Measurements from ENCODE around the gene ZBTB47.

The ZBTB47 gene

DNA sequence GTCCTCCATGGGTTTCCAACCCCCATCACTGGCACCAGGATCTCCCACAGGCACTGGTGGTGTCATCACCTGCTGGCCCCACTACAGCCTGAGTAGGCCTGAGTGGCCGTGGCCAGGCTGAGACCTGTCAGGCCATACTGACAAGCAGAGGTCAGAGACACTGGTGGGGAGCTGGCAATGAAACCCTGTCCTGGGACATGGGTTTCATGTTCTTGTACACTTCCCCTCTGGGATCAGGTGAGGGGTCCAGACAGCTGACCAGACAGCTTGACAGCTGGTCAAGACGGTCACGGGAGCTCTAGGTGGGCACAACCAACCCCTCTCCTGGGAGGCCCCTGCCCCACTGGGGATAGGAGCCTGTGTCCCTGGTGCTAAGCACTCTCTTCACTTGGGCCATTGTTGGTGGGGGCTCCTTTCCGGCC is 13.1 kb downstream of the ZBTB47 start:
- H3K36me3 ChIP-seq (ENCODE audit: control insufficient read depth in 1 of 2, insufficient read depth in 2 of 2, low read length in 2 of 2), result no peaks in the 10 kb centered on the region
- no peaks in the 10 kb centered on the region for H3K9me3 ChIP-seq (ENCODE audit: control insufficient read depth in 1 of 2, low read length in 2 of 2)
- peaks cover 7 to 24% of the 10 kb centered on the region in 2 donors for H3K4me1 ChIP-seq (ENCODE audit: control insufficient read depth in 1 of 2, insufficient read depth in 2 of 2, low read length in 2 of 2)
- H3K27me3 ChIP-seq (ENCODE audit: low read depth, low read length), result no peaks in the 10 kb centered on the region
- H3K4me3 ChIP-seq (ENCODE audit: low read depth in 1 of 2, low read length in 2 of 2), result no peak overlapping the region
- H3K27ac ChIP-seq (ENCODE audit: low read length), result no peak overlapping the region

DNA sequence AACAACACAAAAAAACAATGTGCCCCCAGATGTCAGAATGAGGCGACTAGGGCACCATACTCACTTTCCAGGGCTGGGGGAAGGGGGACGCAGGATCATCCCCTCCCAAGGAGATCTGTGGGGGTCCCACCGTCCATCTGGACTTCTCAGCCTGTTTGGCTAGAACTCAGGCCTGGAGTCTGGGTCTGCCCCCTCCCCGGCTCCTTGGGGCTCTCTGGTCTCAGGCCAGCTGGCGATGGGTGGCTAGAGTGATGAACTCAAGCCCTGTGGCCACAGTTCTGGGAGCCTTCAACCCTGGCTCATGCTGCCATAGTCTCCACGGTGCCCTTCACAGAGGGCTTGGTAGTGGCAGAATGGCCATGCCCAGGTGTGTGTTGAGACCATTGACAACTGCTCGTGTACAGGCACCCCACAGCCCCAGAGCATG is 13.6 kb downstream of the ZBTB47 start:
- Histone ChIP-seq H3K27me3 (ENCODE audit: low read depth, low read length) (no peaks in the 10 kb centered on the region), H3K27ac (ENCODE audit: low read length) (no peak overlapping the region), H3K4me3 (ENCODE audit: low read depth in 1 of 2, low read length in 2 of 2) (no peak overlapping the region), H3K36me3 (ENCODE audit: control insufficient read depth in 1 of 2, insufficient read depth in 2 of 2, low read length in 2 of 2) (no peaks in the 10 kb centered on the region), H3K4me1 (ENCODE audit: control insufficient read depth in 1 of 2, insufficient read depth in 2 of 2, low read length in 2 of 2) (peaks cover 7 to 24% of the 10 kb centered on the region in 2 donors), H3K9me3 (ENCODE audit: control insufficient read depth in 1 of 2, low read length in 2 of 2) (no peaks in the 10 kb centered on the region)

DNA sequence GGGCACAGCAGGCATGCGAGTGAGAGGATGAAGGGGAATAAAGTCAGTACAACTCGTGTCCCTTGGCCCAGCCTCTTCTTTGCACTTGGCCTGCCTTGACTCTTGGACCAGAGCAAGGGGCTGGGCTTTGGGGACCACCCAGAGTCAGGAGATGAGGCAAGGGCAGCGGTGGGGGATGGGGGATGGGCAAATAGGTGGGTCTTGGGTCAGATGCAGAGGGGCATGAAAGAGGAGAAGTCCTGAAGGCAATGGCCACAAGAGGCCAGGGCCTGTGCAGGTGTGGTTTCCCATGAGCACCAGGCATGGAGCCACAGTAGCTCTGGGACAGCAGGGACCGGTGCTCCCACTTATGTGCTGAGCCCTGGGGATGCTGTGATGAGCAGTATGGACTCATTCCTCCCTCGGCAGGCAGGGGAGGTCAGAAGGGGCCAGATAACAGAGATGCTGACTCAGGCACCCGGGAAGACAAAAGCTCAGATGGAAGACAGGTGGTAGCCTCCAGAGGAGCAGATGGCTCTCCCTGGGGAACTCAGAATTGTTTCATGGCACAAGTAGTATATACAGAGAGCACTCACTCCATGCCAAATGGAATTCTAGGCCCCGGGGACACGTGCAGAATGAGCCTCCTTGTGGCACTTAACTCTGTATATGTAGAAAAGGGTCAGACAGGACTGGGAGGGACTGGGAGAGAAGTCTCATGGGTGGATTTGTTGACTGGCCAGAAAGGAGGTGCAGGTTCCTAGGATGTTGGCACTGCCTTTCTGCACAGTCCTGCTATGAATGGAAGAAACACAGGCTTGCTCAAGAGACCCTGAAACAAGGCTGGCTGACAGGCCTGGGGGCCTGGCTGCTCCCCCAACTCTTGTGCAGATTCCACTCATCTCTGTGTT is 14.3 kb downstream of the ZBTB47 start:
- Histone ChIP-seq H3K36me3 (ENCODE audit: control insufficient read depth in 1 of 2, insufficient read depth in 2 of 2, low read length in 2 of 2) (no peaks in the 10 kb centered on the region), H3K27me3 (ENCODE audit: low read depth, low read length) (no peaks in the 10 kb centered on the region), H3K4me3 (ENCODE audit: low read depth in 1 of 2, low read length in 2 of 2) (no peak overlapping the region), H3K27ac (ENCODE audit: low read length) (no peak overlapping the region), H3K9me3 (ENCODE audit: control insufficient read depth in 1 of 2, low read length in 2 of 2) (no peaks in the 10 kb centered on the region), H3K4me1 (ENCODE audit: control insufficient read depth in 1 of 2, insufficient read depth in 2 of 2, low read length in 2 of 2) (peaks cover 7 to 24% of the 10 kb centered on the region in 2 donors)

DNA sequence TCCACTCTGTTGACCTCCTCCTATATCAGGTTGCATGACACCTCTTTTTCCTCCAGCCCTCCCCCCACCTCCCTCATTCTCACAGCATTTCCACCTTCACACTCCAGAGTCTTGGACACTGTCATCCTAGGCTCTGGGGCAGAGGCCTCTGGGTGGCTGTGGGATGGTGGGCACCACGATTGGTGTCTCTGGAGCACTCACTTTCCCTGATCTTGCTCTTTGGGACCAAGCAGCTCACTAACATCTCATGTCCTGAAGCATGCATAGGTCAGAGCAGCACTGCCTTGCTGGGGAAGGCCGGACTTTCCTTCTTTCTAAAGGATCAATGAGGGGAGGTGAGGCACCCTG is 14.9 kb downstream of the ZBTB47 start:
- no peaks in the 10 kb centered on the region for H3K9me3 ChIP-seq (ENCODE audit: control insufficient read depth in 1 of 2, low read length in 2 of 2)
- no peaks in the 10 kb centered on the region for H3K27me3 ChIP-seq (ENCODE audit: low read depth, low read length)
- H3K4me1 ChIP-seq (ENCODE audit: control insufficient read depth in 1 of 2, insufficient read depth in 2 of 2, low read length in 2 of 2), result peaks cover 7 to 24% of the 10 kb centered on the region in 2 donors
- no peak overlapping the region for H3K27ac ChIP-seq (ENCODE audit: low read length)
- H3K36me3 ChIP-seq (ENCODE audit: control insufficient read depth in 1 of 2, insufficient read depth in 2 of 2, low read length in 2 of 2), result no peaks in the 10 kb centered on the region
- H3K4me3 ChIP-seq (ENCODE audit: low read depth in 1 of 2, low read length in 2 of 2), result no peak overlapping the region

DNA sequence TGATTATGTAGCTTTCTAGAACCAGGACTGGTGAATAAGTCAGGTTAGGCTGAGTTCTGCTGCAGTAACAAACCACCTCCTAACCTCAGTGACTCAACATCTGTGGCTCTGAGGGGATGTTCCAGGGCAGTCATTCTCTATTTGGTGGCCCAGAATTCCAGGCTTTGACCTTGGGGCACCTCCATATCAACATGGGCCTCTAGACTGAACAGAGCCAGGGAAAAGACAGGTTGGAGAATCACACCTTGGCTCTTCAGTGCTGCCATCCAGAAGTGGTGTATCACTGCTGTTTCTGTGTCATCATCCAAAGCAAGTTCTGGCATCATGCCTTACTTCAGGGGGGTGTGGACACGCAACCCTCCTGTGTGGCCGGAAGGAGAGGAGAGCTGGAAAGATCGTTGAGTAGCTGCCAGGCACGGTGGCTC is 15.3 kb downstream of the ZBTB47 start:
- Histone ChIP-seq H3K4me1 (ENCODE audit: control insufficient read depth in 1 of 2, insufficient read depth in 2 of 2, low read length in 2 of 2) (peaks cover 7 to 24% of the 10 kb centered on the region in 2 donors), H3K27me3 (ENCODE audit: low read depth, low read length) (no peaks in the 10 kb centered on the region), H3K36me3 (ENCODE audit: control insufficient read depth in 1 of 2, insufficient read depth in 2 of 2, low read length in 2 of 2) (no peaks in the 10 kb centered on the region), H3K4me3 (ENCODE audit: low read depth in 1 of 2, low read length in 2 of 2) (no peak overlapping the region), H3K9me3 (ENCODE audit: control insufficient read depth in 1 of 2, low read length in 2 of 2) (no peaks in the 10 kb centered on the region), H3K27ac (ENCODE audit: low read length) (no peak overlapping the region)

DNA sequence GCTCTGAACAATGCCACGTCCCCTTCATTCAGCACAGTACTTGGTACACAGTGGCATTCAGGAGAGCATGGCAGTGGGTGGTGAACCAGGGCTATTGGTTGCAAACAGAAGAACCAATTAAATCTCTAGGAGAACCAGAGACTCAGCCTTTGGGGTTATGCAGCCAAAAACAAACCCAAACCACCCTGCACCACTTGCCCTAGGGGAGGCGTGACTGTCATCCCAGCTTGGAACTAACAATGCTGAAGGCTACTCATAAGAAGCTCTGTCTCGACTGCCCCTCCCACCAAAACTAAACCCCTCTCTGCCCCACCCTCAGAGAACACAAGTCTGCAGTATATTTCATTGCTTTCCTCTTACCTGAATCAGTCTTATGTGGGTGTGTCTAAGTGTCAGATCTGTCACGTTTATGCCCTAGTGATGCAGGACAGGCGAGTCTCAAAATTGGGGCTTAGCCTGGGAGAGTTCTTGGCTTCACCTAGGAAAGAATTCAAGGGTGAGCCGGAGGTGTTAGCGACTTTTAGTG is 16.6 kb downstream of the ZBTB47 start:
- no peaks in the 10 kb centered on the region for H3K27me3 ChIP-seq (ENCODE audit: low read depth, low read length)
- no peak overlapping the region for H3K4me3 ChIP-seq (ENCODE audit: low read depth in 1 of 2, low read length in 2 of 2)
- H3K9me3 ChIP-seq (ENCODE audit: control insufficient read depth in 1 of 2, low read length in 2 of 2), result no peaks in the 10 kb centered on the region
- no peaks in the 10 kb centered on the region for H3K36me3 ChIP-seq (ENCODE audit: control insufficient read depth in 1 of 2, insufficient read depth in 2 of 2, low read length in 2 of 2)
- no peak overlapping the region for H3K27ac ChIP-seq (ENCODE audit: low read length)
- peaks cover 7 to 24% of the 10 kb centered on the region in 2 donors for H3K4me1 ChIP-seq (ENCODE audit: control insufficient read depth in 1 of 2, insufficient read depth in 2 of 2, low read length in 2 of 2)

DNA sequence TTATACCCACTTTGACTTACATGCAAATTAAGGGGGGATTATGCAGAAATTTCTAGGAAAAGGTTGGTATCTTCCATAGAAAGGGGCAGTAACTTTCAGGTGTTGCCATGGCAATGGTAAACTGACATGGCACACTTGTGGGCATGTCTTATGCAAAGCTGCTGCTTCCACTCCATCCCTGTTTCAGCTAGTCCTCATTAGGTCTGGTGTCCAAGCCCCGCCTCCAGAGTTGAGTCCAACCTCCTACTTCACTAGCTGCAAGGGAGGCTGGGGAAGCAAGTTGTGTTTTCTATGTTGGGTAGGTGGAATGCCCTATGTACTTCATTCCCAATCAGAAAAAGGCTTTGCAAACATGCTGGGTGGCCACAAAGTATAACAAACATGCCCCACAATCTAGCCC is 17.2 kb downstream of the ZBTB47 start:
- no peaks in the 10 kb centered on the region for H3K27me3 ChIP-seq (ENCODE audit: low read depth, low read length)
- H3K27ac ChIP-seq (ENCODE audit: low read length), result no peak overlapping the region
- H3K4me1 ChIP-seq (ENCODE audit: control insufficient read depth in 1 of 2, insufficient read depth in 2 of 2, low read length in 2 of 2), result peaks cover 7 to 24% of the 10 kb centered on the region in 2 donors
- peaks cover 0 to under 1% of the 10 kb centered on the region in 2 donors for H3K9me3 ChIP-seq (ENCODE audit: control insufficient read depth in 1 of 2, low read length in 2 of 2)
- no peaks in the 10 kb centered on the region for H3K36me3 ChIP-seq (ENCODE audit: control insufficient read depth in 1 of 2, insufficient read depth in 2 of 2, low read length in 2 of 2)
- no peak overlapping the region for H3K4me3 ChIP-seq (ENCODE audit: low read depth in 1 of 2, low read length in 2 of 2)

DNA sequence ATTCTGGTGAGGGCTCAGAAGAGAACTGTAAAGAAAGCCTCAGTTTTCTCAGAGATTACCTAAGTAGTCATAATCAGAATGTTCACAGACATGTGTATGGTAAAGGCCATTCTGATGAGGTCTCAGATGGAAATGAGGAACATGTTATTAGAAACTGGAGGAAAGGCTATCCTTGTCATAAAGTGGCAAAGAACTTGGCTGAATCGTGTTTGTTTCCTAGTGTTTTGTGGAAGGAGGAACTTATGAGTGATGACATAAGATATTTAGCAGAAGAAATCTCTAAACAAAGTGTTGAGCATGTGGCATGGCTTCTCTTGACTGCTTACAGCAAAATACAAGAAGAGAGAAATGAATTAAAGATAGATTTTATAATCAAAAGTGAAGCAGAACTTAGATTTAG is 19.0 kb downstream of the ZBTB47 start:
- H3K27me3 ChIP-seq (ENCODE audit: low read depth, low read length), result no peaks in the 10 kb centered on the region
- no peak overlapping the region for H3K4me3 ChIP-seq (ENCODE audit: low read depth in 1 of 2, low read length in 2 of 2)
- H3K4me1 ChIP-seq (ENCODE audit: control insufficient read depth in 1 of 2, insufficient read depth in 2 of 2, low read length in 2 of 2), result peaks cover 5 to 8% of the 10 kb centered on the region in 2 donors
- H3K9me3 ChIP-seq (ENCODE audit: control insufficient read depth in 1 of 2, low read length in 2 of 2), result peaks cover 0 to 3% of the 10 kb centered on the region in 2 donors
- no peak overlapping the region for H3K27ac ChIP-seq (ENCODE audit: low read length)
- no peaks in the 10 kb centered on the region for H3K36me3 ChIP-seq (ENCODE audit: control insufficient read depth in 1 of 2, insufficient read depth in 2 of 2, low read length in 2 of 2)

DNA sequence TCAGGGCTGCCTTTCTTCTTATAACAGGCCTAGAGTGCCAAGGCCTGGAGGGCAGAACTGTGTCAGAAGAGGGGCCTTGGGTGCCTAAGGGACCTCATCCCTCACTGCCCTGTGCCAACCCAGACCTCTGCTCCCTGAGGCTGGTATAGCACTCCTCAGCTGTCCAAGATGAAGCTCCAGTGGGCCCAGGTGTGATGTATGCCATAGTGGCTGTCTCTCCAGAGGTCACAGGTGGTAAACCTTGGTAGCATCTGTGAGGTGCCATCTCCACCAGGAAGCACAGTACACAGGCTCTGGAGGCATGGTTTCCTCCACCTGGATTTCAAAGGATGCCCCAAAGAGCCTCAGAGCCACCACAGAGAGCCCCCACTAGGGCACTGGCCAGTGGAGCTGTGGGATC is 19.6 kb downstream of the ZBTB47 start:
- Histone ChIP-seq H3K36me3 (ENCODE audit: control insufficient read depth in 1 of 2, insufficient read depth in 2 of 2, low read length in 2 of 2) (no peaks in the 10 kb centered on the region), H3K27me3 (ENCODE audit: low read depth, low read length) (no peaks in the 10 kb centered on the region), H3K9me3 (ENCODE audit: control insufficient read depth in 1 of 2, low read length in 2 of 2) (peaks cover 0 to 3% of the 10 kb centered on the region in 2 donors), H3K4me1 (ENCODE audit: control insufficient read depth in 1 of 2, insufficient read depth in 2 of 2, low read length in 2 of 2) (peaks cover 0 to 2% of the 10 kb centered on the region in 2 donors), H3K4me3 (ENCODE audit: low read depth in 1 of 2, low read length in 2 of 2) (no peak overlapping the region), H3K27ac (ENCODE audit: low read length) (no peak overlapping the region)

DNA sequence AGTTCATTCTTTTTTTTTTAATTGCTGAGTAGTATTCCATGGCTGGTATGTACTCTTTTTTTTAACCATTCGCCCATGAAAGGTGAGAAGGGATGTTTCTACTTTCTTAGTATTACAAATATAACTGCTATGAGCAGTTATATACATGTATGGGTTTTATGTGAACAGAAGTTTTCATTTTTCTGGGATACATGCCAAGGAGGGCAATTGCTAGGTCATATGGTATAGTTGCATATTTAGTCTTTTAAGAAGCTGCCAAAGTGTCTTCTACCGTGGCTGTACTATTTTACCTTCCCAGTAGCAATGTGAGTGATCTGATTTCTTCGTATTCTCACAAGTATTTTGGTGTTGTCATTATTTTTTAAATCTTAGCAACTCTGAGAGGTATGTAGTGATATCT is 20.6 kb downstream of the ZBTB47 start:
- no peak overlapping the region for H3K27ac ChIP-seq (ENCODE audit: low read length)
- peaks cover 0 to 5% of the 10 kb centered on the region in 2 donors for H3K9me3 ChIP-seq (ENCODE audit: control insufficient read depth in 1 of 2, low read length in 2 of 2)
- H3K36me3 ChIP-seq (ENCODE audit: control insufficient read depth in 1 of 2, insufficient read depth in 2 of 2, low read length in 2 of 2), result no peaks in the 10 kb centered on the region
- no peak overlapping the region for H3K4me3 ChIP-seq (ENCODE audit: low read depth in 1 of 2, low read length in 2 of 2)
- no peaks in the 10 kb centered on the region for H3K4me1 ChIP-seq (ENCODE audit: control insufficient read depth in 1 of 2, insufficient read depth in 2 of 2, low read length in 2 of 2)
- no peaks in the 10 kb centered on the region for H3K27me3 ChIP-seq (ENCODE audit: low read depth, low read length)

DNA sequence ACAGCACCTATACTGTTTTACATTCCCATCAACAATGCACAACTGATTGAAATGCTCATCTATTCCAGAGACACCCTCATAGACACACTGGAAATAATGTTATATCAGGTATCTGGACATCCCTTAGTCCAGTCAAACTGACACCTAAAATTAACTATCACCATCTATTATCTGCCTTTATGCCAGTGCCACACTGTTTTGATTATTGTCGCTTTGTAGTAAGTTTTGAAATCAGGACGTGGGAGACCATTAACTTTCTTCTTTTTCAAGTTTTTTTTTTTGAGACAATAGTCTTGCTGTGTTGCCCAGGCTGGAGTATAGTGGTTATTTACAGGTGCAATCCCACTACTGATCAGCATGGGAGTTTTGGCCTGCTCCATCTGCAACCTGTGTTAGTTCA is 22.4 kb downstream of the ZBTB47 start:
- H3K36me3 ChIP-seq (ENCODE audit: control insufficient read depth in 1 of 2, insufficient read depth in 2 of 2, low read length in 2 of 2), result no peaks in the 10 kb centered on the region

More for the DNA sequence above, 22.4 kb downstream of the ZBTB47 start:
- peaks cover 0 to 5% of the 10 kb centered on the region in 2 donors for H3K9me3 ChIP-seq (ENCODE audit: control insufficient read depth in 1 of 2, low read length in 2 of 2)
- H3K4me1 ChIP-seq (ENCODE audit: control insufficient read depth in 1 of 2, insufficient read depth in 2 of 2, low read length in 2 of 2), result no peaks in the 10 kb centered on the region
- no peaks in the 10 kb centered on the region for H3K27me3 ChIP-seq (ENCODE audit: low read depth, low read length)
- H3K27ac ChIP-seq (ENCODE audit: low read length), result no peak overlapping the region
- H3K4me3 ChIP-seq (ENCODE audit: low read depth in 1 of 2, low read length in 2 of 2), result no peak overlapping the region
